MCF 10A (cell line): Measurements from ENCODE around the gene ZNF488. TPM values are rescaled to one million over a fixed set of nuclear protein-coding genes. Genes with fewer than 3 reads are reported as not detected.

Source experiments
- BruUV-seq: library from RNA; stranded (reverse); fragments of 400-500 nt; replicated peaks from 2 replicates; lab custom pipeline; 2021; lab: Mats Ljungman, UMichigan
- CTCF ChIA-PET: fragments of 300-600 bp; sonication (Branson Sonifier 250); formaldehyde crosslinking; extraction: SDS; loops from one replicate; lab custom pipeline; 2021; ENCODE audit warnings: antibody characterized with exemption, inconsistent platforms; lab: Yijun Ruan, JAX
- POLR2A ChIA-PET: fragments of 300-600, 350-650 bp; sonication (Branson Sonifier 250); formaldehyde crosslinking; extraction: SDS; loops from one replicate; lab custom pipeline; 2020; ENCODE audit warnings: antibody characterized with exemption, inconsistent platforms; lab: Yijun Ruan, JAX
- DNase-seq: peaks from one replicate; pipeline ENCODE4 v3.0.0-alpha.2; 2018; ENCODE audit not compliant: unreplicated experiment
- H3K27ac Mint-ChIP-seq: one replicate; pipeline ENCODE4 v1.8.0; 2022; ENCODE audit warnings: mild to moderate bottlenecking, low read depth, mixed read lengths; ENCODE audit not compliant: unreplicated experiment
- H3K27me3 Mint-ChIP-seq: one replicate; pipeline ENCODE4 v1.8.0; 2022; ENCODE audit warnings: mixed read lengths; ENCODE audit not compliant: insufficient read depth, unreplicated experiment
- H3K36me3 Mint-ChIP-seq: one replicate; pipeline ENCODE4 v1.8.0; 2022; ENCODE audit warnings: mild to moderate bottlenecking, moderate library complexity, mixed read lengths; ENCODE audit not compliant: insufficient read depth, unreplicated experiment
- H3K4me1 Mint-ChIP-seq: one replicate; pipeline ENCODE4 v1.8.0; 2022; ENCODE audit warnings: mixed read lengths; ENCODE audit not compliant: insufficient read depth, unreplicated experiment
- H3K4me3 Mint-ChIP-seq: one replicate; pipeline ENCODE4 v1.8.0; 2022; ENCODE audit warnings: mild to moderate bottlenecking, moderate library complexity, mixed read lengths; ENCODE audit not compliant: unreplicated experiment
- H3K9me3 Mint-ChIP-seq: one replicate; pipeline ENCODE4 v1.8.0; 2022; ENCODE audit warnings: mixed read lengths; ENCODE audit not compliant: unreplicated experiment
- intact Hi-C: fragments of 100-400 bp; cut with micrococcal nuclease; formaldehyde crosslinking; loops from 2 replicates; pipeline ENCODE4 v1.14.1; 2022
- total RNA-seq: library from RNA; stranded (reverse); gene quantifications from 2 replicates; pipeline ENCODE4 v1.2.3, GENCODE V29; 2022
- TF ChIP-seq, protein P1 (sequence below): fragments of 200-600 bp; IDR thresholded peaks from one replicate; pipeline ENCODE4 v1.8.0; 2022; ENCODE audit warnings: antibody characterized with exemption, mild to moderate bottlenecking; ENCODE audit not compliant: unreplicated experiment

The ZNF488 gene
- total RNA-seq, 1 experiment from 2014 or later, result 0.12 TPM

DNA sequence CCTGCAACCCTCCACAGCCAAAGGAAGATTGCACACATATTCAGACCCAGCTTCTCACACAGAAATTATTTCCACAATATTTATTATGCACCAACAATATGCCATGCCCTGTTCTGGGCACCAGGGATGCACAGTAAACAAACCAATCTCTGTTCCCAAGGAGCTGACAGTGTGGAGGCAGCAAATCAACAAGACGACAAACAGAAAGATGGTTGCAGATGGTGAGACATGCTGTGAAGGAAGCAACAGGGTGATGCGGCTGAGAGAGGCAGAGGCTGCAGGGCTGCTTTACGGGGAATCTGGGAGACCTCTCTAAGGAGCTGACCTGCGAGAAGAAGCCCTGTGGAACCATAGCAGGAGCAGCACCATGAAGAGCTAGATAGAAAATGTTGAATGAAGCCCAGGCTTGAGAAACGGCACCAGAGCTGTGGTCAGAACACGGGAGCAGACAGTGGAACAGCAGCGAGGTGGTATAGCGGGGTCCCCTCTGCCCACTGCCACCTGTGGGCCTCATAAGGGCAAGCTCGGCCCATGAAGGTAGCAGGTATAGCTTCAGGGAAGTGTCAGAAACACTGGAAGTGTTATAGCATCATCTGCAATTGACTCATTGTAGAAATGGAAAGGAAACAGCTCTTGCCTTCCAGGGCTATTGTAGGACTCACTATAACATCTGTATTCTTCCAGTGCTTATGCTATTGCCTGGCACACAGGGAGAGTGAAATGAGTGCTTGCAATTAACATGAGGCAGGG, 18.5 kb downstream of the ZNF488 start:
- Mint-ChIP-seq H3K36me3 (no peaks in the 10 kb centered on the region), H3K9me3 (no peaks in the 10 kb centered on the region), H3K4me3 (no peak overlapping the region), H3K27me3 (no peaks in the 10 kb centered on the region), H3K27ac (no peak overlapping the region), H3K4me1 (no peaks in the 10 kb centered on the region)
- POLR2A ChIA-PET, result interaction anchor here (0.6 to 0.8 kb wide), 2 partner anchors 12 to 15 kb away, joined by 3 to 4 read pairs; no protein-coding TSS in a partner anchor
- TF ChIP-seq, protein P1, sequence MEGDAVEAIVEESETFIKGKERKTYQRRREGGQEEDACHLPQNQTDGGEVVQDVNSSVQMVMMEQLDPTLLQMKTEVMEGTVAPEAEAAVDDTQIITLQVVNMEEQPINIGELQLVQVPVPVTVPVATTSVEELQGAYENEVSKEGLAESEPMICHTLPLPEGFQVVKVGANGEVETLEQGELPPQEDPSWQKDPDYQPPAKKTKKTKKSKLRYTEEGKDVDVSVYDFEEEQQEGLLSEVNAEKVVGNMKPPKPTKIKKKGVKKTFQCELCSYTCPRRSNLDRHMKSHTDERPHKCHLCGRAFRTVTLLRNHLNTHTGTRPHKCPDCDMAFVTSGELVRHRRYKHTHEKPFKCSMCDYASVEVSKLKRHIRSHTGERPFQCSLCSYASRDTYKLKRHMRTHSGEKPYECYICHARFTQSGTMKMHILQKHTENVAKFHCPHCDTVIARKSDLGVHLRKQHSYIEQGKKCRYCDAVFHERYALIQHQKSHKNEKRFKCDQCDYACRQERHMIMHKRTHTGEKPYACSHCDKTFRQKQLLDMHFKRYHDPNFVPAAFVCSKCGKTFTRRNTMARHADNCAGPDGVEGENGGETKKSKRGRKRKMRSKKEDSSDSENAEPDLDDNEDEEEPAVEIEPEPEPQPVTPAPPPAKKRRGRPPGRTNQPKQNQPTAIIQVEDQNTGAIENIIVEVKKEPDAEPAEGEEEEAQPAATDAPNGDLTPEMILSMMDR, result no peak
- no peak for DNase-seq
- intact Hi-C loops, result no loop called here
- no TSS peak for BruUV-seq
- CTCF ChIA-PET, result interaction anchor here (0.6 to 1.9 kb wide), 5 partner anchors 9 to 341 kb away, joined by 3 to 7 read pairs (median 3); partner anchors contain the start of gene ZNF488

DNA sequence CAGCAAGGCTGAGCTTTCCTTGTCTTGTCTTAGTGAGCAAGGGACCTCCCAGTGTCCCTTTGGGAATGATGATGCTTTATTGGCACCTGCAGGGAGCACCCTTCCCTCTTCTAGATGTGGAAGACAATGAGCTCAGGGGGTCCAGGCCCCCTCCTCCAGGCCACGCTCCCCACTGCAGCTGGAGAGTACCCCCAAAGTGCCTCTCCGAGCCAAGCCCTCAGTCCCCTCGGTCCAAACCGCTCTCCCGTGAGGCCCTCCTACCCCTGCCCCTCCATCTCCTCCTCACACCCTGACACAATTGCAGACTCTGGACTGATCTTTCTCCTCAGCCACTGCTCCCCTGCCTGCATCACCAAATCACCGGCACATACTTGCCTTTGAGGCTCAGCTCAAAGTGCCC, 19.2 kb downstream of the ZNF488 start:
- DNase-seq, result no peak
- Mint-ChIP-seq H3K27me3 (no peaks in the 10 kb centered on the region), H3K4me3 (no peak overlapping the region), H3K27ac (no peak overlapping the region), H3K9me3 (no peaks in the 10 kb centered on the region), H3K4me1 (no peaks in the 10 kb centered on the region), H3K36me3 (no peaks in the 10 kb centered on the region)
- POLR2A ChIA-PET, result interaction anchor here (0.8 kb wide), 1 partner anchor 12 kb away, joined by 4 read pairs; no protein-coding TSS in a partner anchor
- intact Hi-C loops, result no loop called here
- CTCF ChIA-PET, result interaction anchor here (1.0 to 1.9 kb wide), 4 partner anchors 10 to 74 kb away, joined by 4 to 7 read pairs (median 4); no protein-coding TSS in a partner anchor
- TF ChIP-seq, protein P1, result no peak
- no TSS peak for BruUV-seq

DNA sequence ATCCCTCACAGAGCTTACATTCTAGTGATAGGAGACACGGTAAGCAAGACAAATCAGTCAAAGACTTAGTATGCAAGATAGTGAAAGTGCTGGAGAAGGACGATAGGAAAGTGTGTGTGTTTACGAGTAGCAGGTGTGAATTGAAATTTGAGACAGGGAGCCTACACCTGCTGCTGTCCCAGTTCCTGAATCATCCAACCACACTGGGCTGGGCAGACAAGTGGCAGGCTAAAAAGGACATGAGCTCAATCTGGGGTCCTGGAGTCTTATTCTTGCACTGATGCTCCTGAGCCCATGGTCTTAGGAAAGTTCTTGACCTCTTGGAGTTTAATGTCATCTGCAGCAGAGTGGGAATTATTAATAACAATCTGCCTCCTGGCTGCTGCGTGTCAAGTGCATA, 19.7 kb downstream of the ZNF488 start:
- BruUV-seq, result no TSS peak
- Mint-ChIP-seq H3K4me1 (no peaks in the 10 kb centered on the region), H3K4me3 (no peak overlapping the region), H3K27ac (no peak overlapping the region), H3K27me3 (no peaks in the 10 kb centered on the region), H3K36me3 (no peaks in the 10 kb centered on the region), H3K9me3 (no peaks in the 10 kb centered on the region)
- POLR2A ChIA-PET, result no interaction called here
- CTCF ChIA-PET, result interaction anchor here (1.0 to 6.4 kb wide), 4 partner anchors 8 to 74 kb away, joined by 4 to 48 read pairs (median 5); no protein-coding TSS in a partner anchor
- TF ChIP-seq, protein P1, result no peak
- intact Hi-C loops, result no loop called here
- no peak for DNase-seq

DNA sequence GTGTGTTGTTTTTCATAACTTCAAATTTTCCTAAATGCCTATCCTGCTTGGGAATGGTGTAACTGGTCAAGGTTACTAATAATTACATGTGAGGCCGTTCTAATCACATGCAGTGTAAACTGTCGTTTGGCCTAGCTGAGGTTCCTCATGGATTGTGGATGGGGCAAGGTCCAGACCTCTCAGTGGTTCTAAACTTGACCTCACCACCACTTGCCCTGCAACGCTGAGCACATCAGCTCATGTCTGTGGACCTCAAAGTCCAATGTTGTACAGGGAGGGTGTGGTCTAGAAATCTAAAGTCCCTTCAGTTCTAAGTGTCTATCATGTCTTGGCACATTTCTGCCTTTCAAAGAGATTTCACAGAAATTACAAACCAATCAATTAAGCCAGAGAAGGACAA, 20.3 kb downstream of the ZNF488 start:
- intact Hi-C loops, result no loop called here
- Mint-ChIP-seq H3K4me1 (no peaks in the 10 kb centered on the region), H3K27ac (no peak overlapping the region), H3K36me3 (no peaks in the 10 kb centered on the region), H3K4me3 (no peak overlapping the region), H3K27me3 (no peaks in the 10 kb centered on the region), H3K9me3 (no peaks in the 10 kb centered on the region)
- TF ChIP-seq, protein P1, result no peak
- ChIA-PET CTCF (interaction anchor here (0.6 to 6.4 kb wide), 6 partner anchors 9 to 1340 kb away, joined by 3 to 48 read pairs (median 5); no protein-coding TSS in a partner anchor), POLR2A (no interaction called here)
- DNase-seq, result no peak
- BruUV-seq, result no TSS peak
